ENCODE data around the gene RAMP2. TPM values are rescaled to one million over a fixed set of nuclear protein-coding genes. Genes with fewer than 3 reads are reported as not detected.

The RAMP2 gene
- total RNA-seq, 3 donors from 2014 or later (not counting 1 experiment from before 2014, with no cell fraction given), result not detected

DNA sequence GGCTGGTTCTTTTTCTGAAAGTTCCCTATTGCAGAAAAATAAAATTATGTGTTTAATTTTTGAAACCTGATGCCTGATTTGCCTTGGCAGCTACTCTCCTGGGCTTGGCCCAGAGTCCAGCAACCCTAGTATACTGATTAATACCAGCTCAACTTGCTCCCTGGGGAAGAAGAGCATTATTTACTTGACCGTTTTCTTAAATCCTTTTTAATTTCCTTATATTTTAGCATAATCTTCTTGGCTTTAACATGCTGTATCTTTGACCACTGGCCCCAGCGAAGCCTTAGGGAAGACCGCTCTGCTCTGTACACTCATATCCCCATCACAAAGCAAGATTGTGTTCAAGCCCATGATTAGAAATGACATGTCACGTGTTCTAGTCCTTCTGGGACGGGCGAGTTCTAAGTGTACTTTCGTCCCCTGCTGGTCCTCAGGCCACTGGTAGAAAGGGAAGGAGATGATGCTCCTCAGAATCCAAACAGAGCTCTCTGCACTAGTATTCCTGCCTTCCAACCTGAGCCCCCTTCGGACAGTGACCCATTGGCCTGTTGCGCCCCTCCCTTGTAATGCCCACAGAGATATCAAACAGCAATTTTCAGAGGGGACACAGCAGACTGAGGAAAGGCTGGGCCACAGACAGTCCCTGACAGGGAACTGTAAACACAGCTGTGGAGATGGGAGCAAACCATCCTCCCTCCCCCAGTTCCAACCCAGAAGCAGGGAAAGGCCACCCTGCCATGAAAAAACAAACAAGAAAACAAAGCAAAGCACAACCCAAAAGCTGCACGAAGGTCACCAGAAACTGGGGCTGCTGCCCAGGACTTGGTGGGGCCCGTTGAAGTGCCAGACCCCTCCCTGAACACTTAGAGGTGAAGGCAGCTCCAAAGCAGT is 11.9 kb upstream of the RAMP2 start:
- peaks cover 16 to 25% of the 10 kb centered on the region in 2 donors for H3K27me3 Mint-ChIP-seq (ENCODE audit: low read depth in 2 of 2)

DNA sequence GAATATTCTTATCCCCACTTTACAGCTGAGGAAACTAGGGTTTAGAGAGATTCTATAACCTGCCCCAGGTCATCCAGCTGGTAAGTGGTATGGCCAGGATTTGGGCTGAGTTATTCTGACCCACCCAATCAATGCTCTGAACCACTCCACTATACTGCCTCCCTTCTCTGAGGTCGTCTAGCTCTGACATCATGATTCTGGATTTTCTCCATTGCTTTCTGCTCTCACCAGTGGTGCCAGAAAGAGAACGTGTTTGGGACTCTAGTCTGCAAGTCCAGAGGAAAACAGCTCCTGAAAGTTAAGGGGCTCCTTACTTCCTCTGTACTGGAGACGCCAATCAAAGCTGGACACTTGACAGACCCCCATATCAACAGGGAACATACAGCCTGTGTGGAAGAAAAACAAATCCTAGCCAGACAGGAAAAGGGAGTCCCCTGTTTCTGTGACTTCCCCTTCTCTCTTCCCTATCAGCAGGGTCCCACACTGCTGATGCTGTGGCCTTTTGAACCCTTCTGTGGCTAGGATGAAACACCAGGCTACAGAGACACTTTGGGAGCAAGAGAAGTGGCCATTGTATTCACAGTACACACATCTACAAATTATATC is 10.2 kb upstream of the RAMP2 start:
- DNase-seq (no peak), ATAC-seq (no peak)
- Mint-ChIP-seq H3K27ac (no peak overlapping the region), H3K27me3 (ENCODE audit: low read depth in 2 of 2) (peaks cover 19 to 31% of the 10 kb centered on the region in 2 donors), H3K4me1 (no peaks in the 10 kb centered on the region), H3K36me3 (no peaks in the 10 kb centered on the region), H3K9me3 (no peaks in the 10 kb centered on the region), H3K4me3 (no peak overlapping the region)
- Histone ChIP-seq H3K36me3 (ENCODE audit: control insufficient read depth, insufficient read depth, low read length) (no peaks in the 10 kb centered on the region), H3K4me3 (ENCODE audit: low read length) (no peak overlapping the region), H3K4me1 (ENCODE audit: control insufficient read depth, insufficient read depth, low read length) (no peaks in the 10 kb centered on the region), H3K9me3 (ENCODE audit: control insufficient read depth, insufficient read depth, low read length) (no peaks in the 10 kb centered on the region), H3K27me3 (ENCODE audit: control insufficient read depth, insufficient read depth, low read length) (peaks cover 6% of the 10 kb centered on the region), H3K27ac (ENCODE audit: low read length) (no peak overlapping the region)
- WGBS (ENCODE audit: insufficient coverage), result 6% methylated on average over 3 of the region's 3 CpGs
- TF ChIP-seq, protein P1, sequence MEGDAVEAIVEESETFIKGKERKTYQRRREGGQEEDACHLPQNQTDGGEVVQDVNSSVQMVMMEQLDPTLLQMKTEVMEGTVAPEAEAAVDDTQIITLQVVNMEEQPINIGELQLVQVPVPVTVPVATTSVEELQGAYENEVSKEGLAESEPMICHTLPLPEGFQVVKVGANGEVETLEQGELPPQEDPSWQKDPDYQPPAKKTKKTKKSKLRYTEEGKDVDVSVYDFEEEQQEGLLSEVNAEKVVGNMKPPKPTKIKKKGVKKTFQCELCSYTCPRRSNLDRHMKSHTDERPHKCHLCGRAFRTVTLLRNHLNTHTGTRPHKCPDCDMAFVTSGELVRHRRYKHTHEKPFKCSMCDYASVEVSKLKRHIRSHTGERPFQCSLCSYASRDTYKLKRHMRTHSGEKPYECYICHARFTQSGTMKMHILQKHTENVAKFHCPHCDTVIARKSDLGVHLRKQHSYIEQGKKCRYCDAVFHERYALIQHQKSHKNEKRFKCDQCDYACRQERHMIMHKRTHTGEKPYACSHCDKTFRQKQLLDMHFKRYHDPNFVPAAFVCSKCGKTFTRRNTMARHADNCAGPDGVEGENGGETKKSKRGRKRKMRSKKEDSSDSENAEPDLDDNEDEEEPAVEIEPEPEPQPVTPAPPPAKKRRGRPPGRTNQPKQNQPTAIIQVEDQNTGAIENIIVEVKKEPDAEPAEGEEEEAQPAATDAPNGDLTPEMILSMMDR (IDR thresholded peaks at IDR 0.05), result no peak
- intact Hi-C loops (cut with micrococcal nuclease), result no loop called here

More for the DNA sequence above, 11.9 kb upstream of the RAMP2 start:
- H3K4me3 Mint-ChIP-seq, result no peak overlapping the region
- H3K36me3 ChIP-seq (ENCODE audit: control insufficient read depth, insufficient read depth, low read length), result no peaks in the 10 kb centered on the region
- no peak overlapping the region for H3K27ac Mint-ChIP-seq
- DNase-seq (no peak), ATAC-seq (no peak)
- WGBS (ENCODE audit: insufficient coverage), result 94% methylated on average over 11 of the region's 11 CpGs
- TF ChIP-seq, protein P1 (IDR thresholded peaks at IDR 0.05), result no peak
- peaks cover 6 to 8% of the 10 kb centered on the region in 2 donors for H3K4me1 Mint-ChIP-seq
- no peak overlapping the region for H3K27ac ChIP-seq (ENCODE audit: low read length)
- no peaks in the 10 kb centered on the region for H3K9me3 ChIP-seq (ENCODE audit: control insufficient read depth, insufficient read depth, low read length)
- no peak overlapping the region for H3K4me3 ChIP-seq (ENCODE audit: low read length)
- peaks cover 9% of the 10 kb centered on the region for H3K4me1 ChIP-seq (ENCODE audit: control insufficient read depth, insufficient read depth, low read length)
- H3K9me3 Mint-ChIP-seq, result no peaks in the 10 kb centered on the region
- intact Hi-C loops (cut with micrococcal nuclease), result no loop called here
- H3K27me3 ChIP-seq (ENCODE audit: control insufficient read depth, insufficient read depth, low read length), result peaks cover 6% of the 10 kb centered on the region
- H3K36me3 Mint-ChIP-seq, result no peaks in the 10 kb centered on the region

DNA sequence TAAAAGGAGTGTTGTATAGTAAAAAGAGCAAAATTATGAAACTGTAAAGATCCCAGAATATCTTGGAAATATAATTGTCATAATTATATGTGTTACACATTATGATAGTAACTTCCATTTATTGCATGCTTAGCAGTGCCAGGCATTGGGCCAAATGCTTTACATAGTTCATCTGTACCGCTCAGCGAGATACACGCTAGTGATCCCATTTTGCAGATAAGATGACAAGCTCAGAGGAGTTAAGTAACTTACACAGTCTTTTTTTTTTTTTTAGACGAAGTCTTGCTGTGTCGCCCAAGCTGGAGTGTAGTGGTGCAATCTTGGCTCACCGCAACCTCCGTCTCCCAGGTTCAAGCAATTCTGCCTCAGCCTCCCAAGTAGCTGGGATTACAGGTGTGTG is 9.4 kb upstream of the RAMP2 start:
- H3K4me3 Mint-ChIP-seq, result no peak overlapping the region
- no peaks in the 10 kb centered on the region for H3K36me3 ChIP-seq (ENCODE audit: control insufficient read depth, insufficient read depth, low read length)
- H3K36me3 Mint-ChIP-seq, result no peaks in the 10 kb centered on the region
- DNase-seq (no peak), ATAC-seq (no peak)
- H3K27me3 Mint-ChIP-seq (ENCODE audit: low read depth in 2 of 2), result peaks cover 25 to 31% of the 10 kb centered on the region in 2 donors
- TF ChIP-seq, protein P1 (IDR thresholded peaks at IDR 0.05), result no peak
- H3K27ac Mint-ChIP-seq, result no peak overlapping the region
- H3K4me1 ChIP-seq (ENCODE audit: control insufficient read depth, insufficient read depth, low read length), result no peaks in the 10 kb centered on the region
- intact Hi-C loops (cut with micrococcal nuclease), result no loop called here
- H3K9me3 Mint-ChIP-seq, result no peaks in the 10 kb centered on the region
- no peaks in the 10 kb centered on the region for H3K9me3 ChIP-seq (ENCODE audit: control insufficient read depth, insufficient read depth, low read length)
- no peaks in the 10 kb centered on the region for H3K4me1 Mint-ChIP-seq
- H3K27ac ChIP-seq (ENCODE audit: low read length), result no peak overlapping the region
- no peak overlapping the region for H3K4me3 ChIP-seq (ENCODE audit: low read length)
- H3K27me3 ChIP-seq (ENCODE audit: control insufficient read depth, insufficient read depth, low read length), result peaks cover 6% of the 10 kb centered on the region
- WGBS (ENCODE audit: insufficient coverage), result 95% methylated on average over 7 of the region's 7 CpGs
